Right lobe of liver (tissue), 6 donors: Measurements from ENCODE around the gene ABCC5. TPM values are rescaled to one million over a fixed set of nuclear protein-coding genes. Genes with fewer than 3 reads are reported as not detected.
A peak's percentile ranks its signal among the peaks of the same experiment; 100 is the strongest.

Experiments used
- ATAC-seq, 4 donors: fragments of 200-7000 bp; cut with Tn5 transposase; one replicate each; pipeline ENCODE4 v1.9.1; 2020; ENCODE audit warnings: mild to moderate bottlenecking in 4 of 4, moderate library complexity in 4 of 4
- DNase-seq, 3 donors: peaks; one replicate each; pipeline ENCODE4 v3.0.0-alpha.2; 2020
- H3K27ac ChIP-seq, 3 donors: fragments of 200-600 bp; one replicate each; pipeline ENCODE4 v1.8.0; 2022
- H3K27me3 ChIP-seq, 2 donors: fragments of 200-600 bp; one replicate each; pipeline ENCODE4 v1.8.0; 2022
- H3K36me3 ChIP-seq, 4 donors: fragments of 200-600 bp; sonication (generic) in 1 of 4; one replicate each; pipeline versions ENCODE4 v1.5.1 to v1.8.0; 2017 to 2022; ENCODE audit warnings: control low read depth in 1 of 4
- H3K4me1 ChIP-seq, 4 donors: fragments of 200-600 bp; sonication (generic) in 1 of 4; one replicate each; pipeline versions ENCODE4 v1.5.1 to v1.8.0; 2017 to 2022; ENCODE audit warnings: control low read depth in 1 of 4
- H3K4me3 ChIP-seq, 3 donors: fragments of 200-600 bp; one replicate each; pipeline ENCODE4 v1.8.0; 2022
- H3K9me3 ChIP-seq, 4 donors: fragments of 200-600 bp; sonication (generic) in 1 of 4; one replicate each; pipeline versions ENCODE4 v1.5.1 to v1.8.0; 2017 to 2022; ENCODE audit warnings: control low read depth in 1 of 4
- CTCF ChIP-seq, 4 donors: fragments of 200-600 bp in 3 of 4; fragments of 450-650 bp in 1 of 4; IDR thresholded peaks; one replicate each; pipeline versions ENCODE4 v1.5.1 to v1.8.0; 2016 to 2022; ENCODE audit warnings: antibody characterized with exemption in 4 of 4, mild to moderate bottlenecking in 2 of 4
- POLR2A ChIP-seq: fragments of 450-650 bp; IDR thresholded peaks from one replicate; pipeline ENCODE4 v1.6.1; 2017; ENCODE audit warnings: antibody characterized with exemption, mild to moderate bottlenecking
- WGBS: methylation state at CpG from one replicate; pipeline ENCODE4 v1.1.6; 2018; ENCODE audit warnings: low coverage, low lambda C conversion rate; ENCODE audit not compliant: insufficient coverage; ENCODE audit errors: missing lambda C conversion rate; 5-methylcytosine and 5-hydroxymethylcytosine counted together
- intact Hi-C, 2 donors: fragments of 100-400 bp; cut with DNase I; formaldehyde crosslinking; loops; one replicate each; pipeline versions ENCODE4 v1.11.2 to v1.14.1; 2022
- total RNA-seq, 6 experiments: library from RNA; depleted of rRNA in 2 of 6; stranded (reverse); fragments of >200 nt in 2 of 6; fragmentation: NEBNext Ultra II Directional in 3 of 6; extraction: Animal tissue kit (Norgen Biotek cat#: 25700) in 3 of 6; gene quantifications; one replicate each; pipeline versions ENCODE4 v1.1.0 to v1.2.4, GENCODE V29; 2016 to 2023
- donor health status: DM: no; HTN: yes; CAD: no.
- donor health status: DM: no; HTN: no; CAD: no.
- donor health status: DM: no; HTN: no; CAD: no.
- donor health status: DM: no; HTN: yes; CAD: no.
- donor health status: DM: no; HTN: yes; CAD: no.

ABCC5 gene
- total RNA-seq, 6 experiments from 2014 or later: 5.5 to 9.4 (median 7.6) TPM

GRCh38 chr3:183918178-183918577 lies 99.5 kb downstream of the ABCC5 start:
- no peak overlapping the region for H3K4me3 ChIP-seq
- no CpG with 5 or more reads among the region's 2 CpGs for WGBS
- intact Hi-C loops: no loop called here
- DNase-seq (no peak), ATAC-seq (no peak)
- TF ChIP-seq CTCF (IDR thresholded peaks at IDR 0.05): no peak
- no peak for TF ChIP-seq POLR2A
- H3K9me3 ChIP-seq: no peaks in the 10 kb centered on the region
- no peaks in the 10 kb centered on the region for H3K4me1 ChIP-seq
- H3K36me3 ChIP-seq: peaks cover 0 to 9% (median 1%) of the 10 kb centered on the region in 4 donors
- no peak overlapping the region for H3K27ac ChIP-seq
- H3K27me3 ChIP-seq: no peaks in the 10 kb centered on the region

GRCh38 chr3:183917776-183918175 lies 99.9 kb downstream of the ABCC5 start:
- Histone ChIP-seq H3K9me3 (no peaks in the 10 kb centered on the region), H3K27me3 (no peaks in the 10 kb centered on the region), H3K4me1 (no peaks in the 10 kb centered on the region), H3K36me3 (peaks cover 0 to 9% (median 1%) of the 10 kb centered on the region in 4 donors), H3K4me3 (no peak overlapping the region), H3K27ac (no peak overlapping the region)
- no CpG with 5 or more reads among the region's 4 CpGs for WGBS
- TF ChIP-seq CTCF (IDR thresholded peaks at IDR 0.05) (no peak), POLR2A (no peak)
- intact Hi-C loops: no loop called here
- ATAC-seq: no peak
- no peak for DNase-seq

GRCh38 chr3:183914856-183915255 lies 102.8 kb downstream of the ABCC5 start:
- Histone ChIP-seq H3K36me3 (no peaks in the 10 kb centered on the region), H3K4me3 (no peak overlapping the region), H3K27ac (no peak overlapping the region), H3K4me1 (no peaks in the 10 kb centered on the region), H3K9me3 (no peaks in the 10 kb centered on the region), H3K27me3 (no peaks in the 10 kb centered on the region)
- WGBS: 70% methylated on average over 2 of the region's 5 CpGs
- TF ChIP-seq POLR2A (no peak), CTCF (IDR thresholded peaks at IDR 0.05) (no peak)
- no peak for ATAC-seq
- DNase-seq: no peak
- intact Hi-C loops: no loop called here

GRCh38 chr3:183913580-183913920 lies 104.1 kb downstream of the ABCC5 start:
- intact Hi-C loops: no loop called here
- no peaks in the 10 kb centered on the region for H3K9me3 ChIP-seq
- no peaks in the 10 kb centered on the region for H3K4me1 ChIP-seq
- WGBS: 50% methylated on average over 2 of the region's 9 CpGs
- H3K27ac ChIP-seq: no peak overlapping the region
- no peaks in the 10 kb centered on the region for H3K36me3 ChIP-seq
- ATAC-seq (no peak), DNase-seq (no peak)
- H3K27me3 ChIP-seq: no peaks in the 10 kb centered on the region
- no peak for TF ChIP-seq POLR2A
- TF ChIP-seq CTCF (IDR thresholded peaks at IDR 0.05): no peak
- no peak overlapping the region for H3K4me3 ChIP-seq

- DNase-seq: no peak
These were observed 104.6 kb downstream of the ABCC5 start for GRCh38 chr3:183912895-183913579.

More at GRCh38 chr3:183912895-183913579, 104.6 kb downstream of the ABCC5 start:
- TF ChIP-seq POLR2A (no peak), CTCF (IDR thresholded peaks at IDR 0.05) (no peak)
- no peak overlapping the region for H3K4me3 ChIP-seq
- peak in 1 of 4 donors; percentile 28 for ATAC-seq
- no peaks in the 10 kb centered on the region for H3K4me1 ChIP-seq
- H3K36me3 ChIP-seq: no peaks in the 10 kb centered on the region
- H3K9me3 ChIP-seq: no peaks in the 10 kb centered on the region
- 47% methylated on average over 6 of the region's 10 CpGs for WGBS
- intact Hi-C loops: no loop called here
- no peaks in the 10 kb centered on the region for H3K27me3 ChIP-seq
- H3K27ac ChIP-seq: no peak overlapping the region
